ENCODE results near the gene TGFA.

The TGFA gene

DNA sequence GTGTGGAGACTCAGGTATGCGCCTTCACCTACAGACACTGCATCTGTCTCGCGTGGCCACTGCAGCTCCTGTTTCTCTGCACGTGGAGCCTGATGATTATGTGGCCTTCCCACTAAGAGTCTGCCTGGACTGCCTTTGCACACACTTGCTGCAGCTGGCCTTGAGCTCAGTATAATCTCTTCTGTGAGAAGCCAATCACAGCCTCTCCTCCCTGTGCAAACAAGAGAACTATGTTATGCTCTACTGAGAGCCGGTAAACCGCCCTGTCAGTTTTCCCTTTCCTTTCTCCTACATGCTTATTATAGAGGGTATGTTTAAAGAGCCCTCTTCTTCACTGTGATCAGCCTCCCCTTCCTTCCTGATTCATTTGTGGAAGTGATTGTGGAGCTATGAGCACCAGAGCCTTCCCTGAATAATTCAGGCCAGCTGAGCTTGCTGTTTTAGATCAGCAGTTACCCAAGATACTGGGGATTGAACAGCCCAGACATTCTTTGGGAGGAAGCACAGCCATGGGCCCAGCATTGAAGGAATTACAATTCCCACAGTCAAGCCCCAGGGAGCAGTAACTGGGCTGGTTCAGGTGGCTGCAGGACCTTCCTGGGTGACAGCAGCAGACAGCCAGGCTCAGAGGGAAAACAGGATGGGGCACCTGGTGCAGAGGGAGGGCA lies 3.7 kb upstream of the TGFA start:
- DNase-seq, result peak; percentile 74
- Histone ChIP-seq H3K27me3 (ENCODE audit: insufficient read depth, low read depth, severe bottlenecking) (peaks cover 14% of the 10 kb centered on the region), H3K27ac (no peak overlapping the region)

GRCh38 chr2:70556608-70557007 lies 3.0 kb upstream of the TGFA start:
- Histone ChIP-seq H3K27me3 (ENCODE audit: insufficient read depth, low read depth, severe bottlenecking) (peaks cover 21% of the 10 kb centered on the region), H3K9me3 (ENCODE audit: severe bottlenecking) (no peaks in the 10 kb centered on the region), H3K36me3 (no peaks in the 10 kb centered on the region), H3K27ac (no peak overlapping the region), H3K4me3 (ENCODE audit: low read depth, low read length) (no peak overlapping the region)
- no peak for DNase-seq
- TF ChIP-seq CTCF (IDR thresholded peaks at IDR 0.05; ENCODE audit: low read depth, low read length), result no peak

More for the DNA sequence above, 3.7 kb upstream of the TGFA start:
- Histone ChIP-seq H3K4me3 (ENCODE audit: low read depth, low read length) (no peak overlapping the region), H3K9me3 (ENCODE audit: severe bottlenecking) (no peaks in the 10 kb centered on the region), H3K36me3 (no peaks in the 10 kb centered on the region)
- no peak for TF ChIP-seq CTCF (IDR thresholded peaks at IDR 0.05; ENCODE audit: low read depth, low read length)

GRCh38 chr2:70554338-70554892 lies 789 bp upstream of the TGFA start:
- Histone ChIP-seq H3K9me3 (ENCODE audit: severe bottlenecking) (no peaks in the 10 kb centered on the region), H3K27me3 (ENCODE audit: insufficient read depth, low read depth, severe bottlenecking) (peaks cover 32% of the 10 kb centered on the region), H3K36me3 (no peaks in the 10 kb centered on the region), H3K27ac (no peak overlapping the region), H3K4me3 (ENCODE audit: low read depth, low read length) (peak overlapping the region; percentile 44)
- no peak for TF ChIP-seq CTCF (IDR thresholded peaks at IDR 0.05; ENCODE audit: low read depth, low read length)
- DNase-seq, result no peak

DNA sequence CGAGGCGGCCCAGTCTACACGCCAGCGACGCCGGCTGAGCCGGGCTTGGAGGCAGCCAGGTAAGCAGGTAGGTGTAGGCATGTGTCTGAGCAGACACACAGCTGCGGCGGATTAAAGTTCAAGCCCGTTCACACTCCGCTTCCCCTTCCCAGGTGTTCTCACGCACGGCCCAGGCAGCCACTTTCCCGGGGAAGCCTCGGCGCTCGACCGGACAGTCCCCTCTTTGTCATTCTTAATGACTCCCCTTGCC lies 367 bp downstream of the TGFA start:
- Histone ChIP-seq H3K36me3 (no peaks in the 10 kb centered on the region), H3K27me3 (ENCODE audit: insufficient read depth, low read depth, severe bottlenecking) (peaks cover 32% of the 10 kb centered on the region), H3K9me3 (ENCODE audit: severe bottlenecking) (no peaks in the 10 kb centered on the region), H3K27ac (no peak overlapping the region), H3K4me3 (ENCODE audit: low read depth, low read length) (peak overlapping the region; percentile 44)
- no peak for TF ChIP-seq CTCF (IDR thresholded peaks at IDR 0.05; ENCODE audit: low read depth, low read length)
- DNase-seq, result no peak

GRCh38 chr2:70552501-70553333 lies 909 bp downstream of the TGFA start:
- DNase-seq, result peak; percentile 22
- Histone ChIP-seq H3K9me3 (ENCODE audit: severe bottlenecking) (no peaks in the 10 kb centered on the region), H3K36me3 (no peaks in the 10 kb centered on the region), H3K27me3 (ENCODE audit: insufficient read depth, low read depth, severe bottlenecking) (peaks cover 32% of the 10 kb centered on the region), H3K27ac (no peak overlapping the region), H3K4me3 (ENCODE audit: low read depth, low read length) (peak overlapping the region; percentile 44)
- TF ChIP-seq CTCF (IDR thresholded peaks at IDR 0.05; ENCODE audit: low read depth, low read length), result no peak
